HepG2 (cell line): Measurements from ENCODE around the gene ZDHHC14. TPM values are rescaled to one million over a fixed set of nuclear protein-coding genes. Genes with fewer than 3 reads are reported as not detected.

Experiments used
- ATF2 ChIP-seq: sonication (generic); formaldehyde crosslinking; IDR thresholded peaks from 2 replicates; pipeline ENCODE4 v1.4.0; 2020; ENCODE audit warnings: missing genetic modification reagents
- DBP ChIP-seq: sonication (generic); formaldehyde crosslinking; IDR thresholded peaks from 2 replicates; pipeline ENCODE4 v1.4.0; 2020; ENCODE audit warnings: missing genetic modification reagents; ENCODE audit errors: not compliant biosample characterization
- ELK4 ChIP-seq: sonication (generic); formaldehyde crosslinking; IDR thresholded peaks from 2 replicates; pipeline ENCODE4 v1.9.0; 2021; ENCODE audit warnings: missing genetic modification reagents, borderline replicate concordance
- HCFC1 ChIP-seq: fragments of 150-350 bp; IDR thresholded peaks from 2 replicates; pipeline ENCODE4 v1.6.1; 2014; ENCODE audit warnings: low read depth, low read length
- MBD4 ChIP-seq: IDR thresholded peaks from 2 replicates; pipeline ENCODE4 v1.6.1; 2012; ENCODE audit warnings: low read length, inconsistent platforms, borderline replicate concordance
- MEF2D ChIP-seq: sonication (generic); formaldehyde crosslinking; IDR thresholded peaks from 2 replicates; pipeline ENCODE4 v1.5.1; 2020; ENCODE audit warnings: mild to moderate bottlenecking, missing genetic modification reagents
- MTA1 ChIP-seq: sonication (generic); formaldehyde crosslinking; IDR thresholded peaks from 2 replicates; pipeline ENCODE4 v1.4.0; 2020; ENCODE audit warnings: missing genetic modification reagents, mild to moderate bottlenecking, borderline replicate concordance
- PAF1 ChIP-seq: IDR thresholded peaks from 2 replicates; pipeline ENCODE4 v1.6.1; 2016; ENCODE audit warnings: missing genetic modification reagents, missing compliant biosample characterization
- SMAD3 ChIP-seq: sonication (generic); formaldehyde crosslinking; IDR thresholded peaks from 2 replicates; pipeline ENCODE4 v1.4.0; 2020; ENCODE audit warnings: missing genetic modification reagents
- YEATS4 ChIP-seq: sonication (generic); formaldehyde crosslinking; IDR thresholded peaks from 2 replicates; pipeline ENCODE4 v1.4.0; 2020; ENCODE audit warnings: missing genetic modification reagents, borderline replicate concordance
- ZBTB46 ChIP-seq: sonication (generic); formaldehyde crosslinking; IDR thresholded peaks from 2 replicates; pipeline ENCODE4 v1.4.0; 2020; ENCODE audit warnings: mild to moderate bottlenecking, missing genetic modification reagents, borderline replicate concordance
- ZNF138 ChIP-seq: sonication (generic); formaldehyde crosslinking; IDR thresholded peaks from 2 replicates; pipeline ENCODE4 v1.5.0; 2020; ENCODE audit warnings: mild to moderate bottlenecking, low read depth, missing genetic modification reagents
- ZNF180 ChIP-seq: sonication (generic); formaldehyde crosslinking; IDR thresholded peaks from 2 replicates; pipeline ENCODE4 v1.4.0; 2020; ENCODE audit warnings: low read depth, missing genetic modification reagents, borderline replicate concordance
- ZNF280B ChIP-seq: sonication (generic); formaldehyde crosslinking; IDR thresholded peaks from 2 replicates; pipeline ENCODE4 v1.5.0; 2020; ENCODE audit warnings: missing genetic modification reagents, mild to moderate bottlenecking, borderline replicate concordance
- ZNF451 ChIP-seq: sonication (generic); formaldehyde crosslinking; IDR thresholded peaks from 2 replicates; pipeline ENCODE4 v1.5.0; 2020; ENCODE audit warnings: mild to moderate bottlenecking, missing genetic modification reagents
- ZNF484 ChIP-seq: sonication (generic); formaldehyde crosslinking; IDR thresholded peaks from 2 replicates; pipeline ENCODE4 v1.5.1; 2020; ENCODE audit warnings: mild to moderate bottlenecking, low read depth, missing genetic modification reagents, borderline replicate concordance
- ZNF614 ChIP-seq: IDR thresholded peaks from 2 replicates; pipeline ENCODE4 v1.6.1; 2018; ENCODE audit warnings: missing biosample characterization, missing genetic modification reagents, inconsistent platforms, borderline replicate concordance
- ZNF615 ChIP-seq: sonication (generic); formaldehyde crosslinking; IDR thresholded peaks from 2 replicates; pipeline ENCODE4 v1.5.0; 2020; ENCODE audit warnings: mild to moderate bottlenecking, missing genetic modification reagents, borderline replicate concordance
- ZNF792 ChIP-seq: IDR thresholded peaks from 2 replicates; pipeline ENCODE4 v1.6.1; 2016
- polyA plus RNA-seq, 8 experiments: library from polyadenylated mRNA; depleted of rRNA in 3 of 8; stranded (reverse) in 7 of 8; unstranded in 1 of 8; fragments of >200 nt; fragmentation: Illumina TruSeq in 4 of 8; extraction: Trizol in 4 of 8; gene quantifications; 2 replicates each; pipeline versions ENCODE4 v1.2.1 to v1.2.3, GENCODE V29; 2011 to 2016; ENCODE audit warnings: low read depth in 4 of 8, missing spikeins in 1 of 8, mixed read lengths in 1 of 8; ENCODE audit not compliant: insufficient read depth in 1 of 8
- total RNA-seq, 5 experiments: library from RNA; depleted of rRNA; stranded (reverse); fragments of >200 nt; fragmentation: Illumina TruSeq; extraction: Trizol; gene quantifications; 2 replicates each; pipeline ENCODE4 v1.2.3, GENCODE V29; 2016; ENCODE audit warnings: low read depth in 1 of 5

The ZDHHC14 gene
- total and polyA plus RNA-seq, 2 of the 13 experiments (the other 11 are each of a cell fraction or from before 2014, with no cell fraction given): 3.7 to 9.5 TPM

GRCh38 chr6:157597461-157598312, 216.7 kb downstream of the ZDHHC14 start (continued):
- TF ChIP-seq ZNF280B (CRISPR knock-in tag) (peak; percentile 17; the same call in 1 of the 2 replicates), MTA1 (CRISPR knock-in tag) (no peak; the same call in 1 of the 2 replicates), YEATS4 (CRISPR knock-in tag) (no peak), ZNF792 (CRISPR knock-in tag) (no peak), ZBTB46 (CRISPR knock-in tag) (no peak), MEF2D (CRISPR knock-in tag) (peak; percentile 65; the same call in 1 of the 2 replicates), ZNF615 (CRISPR knock-in tag) (no peak), ATF2 (CRISPR knock-in tag) (0 out of 2 replicates have a peak, but pooled peaks have one; percentile 21), MBD4 (no peak), PAF1 (CRISPR knock-in tag) (no peak), ZNF614 (CRISPR knock-in tag) (no peak), ELK4 (CRISPR knock-in tag) (no peak), HCFC1 (no peak), ZNF451 (no peak), SMAD3 (CRISPR knock-in tag) (peak; percentile 50; the same call in 1 of the 2 replicates), ZNF484 (CRISPR knock-in tag) (no peak), ZNF180 (CRISPR knock-in tag) (0 out of 2 replicates have a peak, but pooled peaks have one; percentile 28), ZNF138 (CRISPR knock-in tag) (0 out of 2 replicates have a peak, but pooled peaks have one; percentile 19), DBP (no peak)
